Right atrium auricular region (tissue), 2 donors: ENCODE measurements around the gene SCAMP2. TPM values are rescaled to one million over a fixed set of nuclear protein-coding genes. Genes with fewer than 3 reads are reported as not detected.
A peak's percentile ranks its signal among the peaks of the same experiment; 100 is the strongest.

ENCODE experiments used
- DNase-seq: peaks from one replicate; pipeline ENCODE4 v3.0.0-alpha.2; 2019; ENCODE audit warnings: low spot score
- H3K27ac ChIP-seq, 2 donors: fragments of 200-600 bp; sonication (generic); 1 replicate in 1 of 2; 2 replicates in 1 of 2; pipeline ENCODE4 v1.5.1; 2016 to 2019
- H3K27me3 ChIP-seq, 2 donors: fragments of 200-600 bp; sonication (generic); one replicate each; pipeline versions ENCODE4 v1.5.1 to v1.6.0; 2017 to 2019
- H3K36me3 ChIP-seq: fragments of 200-600 bp; sonication (generic); one replicate; pipeline ENCODE4 v1.5.1; 2016
- H3K4me1 ChIP-seq, 2 donors: fragments of 200-600 bp; sonication (generic); one replicate each; pipeline versions ENCODE4 v1.5.1 to v1.6.0; 2017 to 2019
- H3K4me3 ChIP-seq, 2 donors: fragments of 200-600 bp; sonication (generic); 1 replicate in 1 of 2; 2 replicates in 1 of 2; pipeline ENCODE4 v1.5.1; 2017 to 2019; ENCODE audit warnings: mild to moderate bottlenecking in 1 of 2, moderate library complexity in 1 of 2
- H3K9me3 ChIP-seq, 2 donors: fragments of 200-600 bp; sonication (generic); one replicate each; pipeline ENCODE4 v1.5.1; 2019
- total RNA-seq, 2 donors: library from RNA; depleted of rRNA; stranded (reverse); fragments of >200 nt; gene quantifications; one replicate each; pipeline ENCODE4 v1.1.0, GENCODE V29; 2016
- TF ChIP-seq, protein P1 (sequence below), 2 donors: fragments of 200-600 bp; sonication (generic); IDR thresholded peaks; one replicate each; pipeline ENCODE4 v1.5.1; 2019; ENCODE audit warnings: antibody characterized with exemption in 2 of 2

SCAMP2 gene
- total RNA-seq, 2 donors from 2014 or later: 72.3 to 80.9 TPM

DNA sequence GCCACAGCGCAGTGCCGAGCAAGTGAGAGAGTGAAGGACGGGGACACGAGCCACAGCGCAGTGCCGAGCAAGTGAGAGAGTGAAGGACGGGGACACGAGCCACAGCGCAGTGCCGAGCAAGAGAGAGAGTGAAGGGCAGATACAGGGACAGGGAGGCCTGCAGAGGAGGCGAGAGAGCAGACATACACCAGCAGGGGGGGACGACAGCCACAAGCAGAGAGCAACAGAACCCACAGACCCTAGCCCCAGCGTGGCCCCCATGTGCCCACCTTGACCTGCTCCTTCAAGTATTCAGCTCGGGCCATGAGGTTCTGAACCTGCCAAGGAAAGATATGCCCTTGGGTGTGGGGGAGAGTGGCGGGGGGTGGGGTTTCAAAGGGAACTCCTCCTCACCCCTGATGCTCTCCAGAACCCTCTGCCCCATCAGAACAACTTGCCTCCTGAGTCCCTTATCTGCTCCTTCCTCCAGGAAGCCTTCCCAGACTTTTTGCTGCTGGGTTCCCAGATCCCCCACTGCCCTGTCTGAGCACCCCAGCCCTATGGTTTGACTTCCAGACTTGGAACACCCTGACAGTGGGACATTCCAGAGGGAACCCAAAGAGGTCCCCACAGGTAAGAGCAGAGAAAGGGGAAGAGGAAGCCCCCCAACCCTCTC, 35.6 kb downstream of the SCAMP2 start:
- H3K36me3 ChIP-seq: peaks cover 14% of the 10 kb centered on the region
- H3K4me1 ChIP-seq: peaks cover 0 to 13% of the 10 kb centered on the region in 2 donors
- no peak overlapping the region for H3K27ac ChIP-seq
- no peak overlapping the region for H3K4me3 ChIP-seq
- no peaks in the 10 kb centered on the region for H3K9me3 ChIP-seq
- TF ChIP-seq, protein P1, sequence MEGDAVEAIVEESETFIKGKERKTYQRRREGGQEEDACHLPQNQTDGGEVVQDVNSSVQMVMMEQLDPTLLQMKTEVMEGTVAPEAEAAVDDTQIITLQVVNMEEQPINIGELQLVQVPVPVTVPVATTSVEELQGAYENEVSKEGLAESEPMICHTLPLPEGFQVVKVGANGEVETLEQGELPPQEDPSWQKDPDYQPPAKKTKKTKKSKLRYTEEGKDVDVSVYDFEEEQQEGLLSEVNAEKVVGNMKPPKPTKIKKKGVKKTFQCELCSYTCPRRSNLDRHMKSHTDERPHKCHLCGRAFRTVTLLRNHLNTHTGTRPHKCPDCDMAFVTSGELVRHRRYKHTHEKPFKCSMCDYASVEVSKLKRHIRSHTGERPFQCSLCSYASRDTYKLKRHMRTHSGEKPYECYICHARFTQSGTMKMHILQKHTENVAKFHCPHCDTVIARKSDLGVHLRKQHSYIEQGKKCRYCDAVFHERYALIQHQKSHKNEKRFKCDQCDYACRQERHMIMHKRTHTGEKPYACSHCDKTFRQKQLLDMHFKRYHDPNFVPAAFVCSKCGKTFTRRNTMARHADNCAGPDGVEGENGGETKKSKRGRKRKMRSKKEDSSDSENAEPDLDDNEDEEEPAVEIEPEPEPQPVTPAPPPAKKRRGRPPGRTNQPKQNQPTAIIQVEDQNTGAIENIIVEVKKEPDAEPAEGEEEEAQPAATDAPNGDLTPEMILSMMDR (IDR thresholded peaks at IDR 0.05): no peak
- no peak for DNase-seq
- H3K27me3 ChIP-seq: no peaks in the 10 kb centered on the region

DNA sequence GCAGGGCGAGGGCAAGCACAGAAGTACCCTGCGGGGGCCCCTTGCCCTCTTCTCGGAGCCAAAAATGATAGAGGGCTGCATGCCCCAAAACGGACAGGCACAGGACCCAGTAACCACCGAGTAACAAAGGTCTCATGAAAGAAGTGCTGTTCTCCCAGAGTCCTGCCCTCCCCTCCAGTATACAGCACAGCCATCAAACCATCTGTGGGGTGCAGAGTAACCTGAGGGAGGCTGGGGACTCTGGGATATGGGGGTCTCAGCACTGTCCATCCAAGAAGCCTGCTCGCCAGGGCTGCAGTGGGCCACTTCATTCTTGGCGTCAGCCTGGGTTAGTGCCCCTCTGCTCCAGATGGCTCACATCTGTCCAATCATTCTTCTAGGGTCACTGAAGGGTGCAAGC, 36.3 kb downstream of the SCAMP2 start:
- DNase-seq: no peak

DNA sequence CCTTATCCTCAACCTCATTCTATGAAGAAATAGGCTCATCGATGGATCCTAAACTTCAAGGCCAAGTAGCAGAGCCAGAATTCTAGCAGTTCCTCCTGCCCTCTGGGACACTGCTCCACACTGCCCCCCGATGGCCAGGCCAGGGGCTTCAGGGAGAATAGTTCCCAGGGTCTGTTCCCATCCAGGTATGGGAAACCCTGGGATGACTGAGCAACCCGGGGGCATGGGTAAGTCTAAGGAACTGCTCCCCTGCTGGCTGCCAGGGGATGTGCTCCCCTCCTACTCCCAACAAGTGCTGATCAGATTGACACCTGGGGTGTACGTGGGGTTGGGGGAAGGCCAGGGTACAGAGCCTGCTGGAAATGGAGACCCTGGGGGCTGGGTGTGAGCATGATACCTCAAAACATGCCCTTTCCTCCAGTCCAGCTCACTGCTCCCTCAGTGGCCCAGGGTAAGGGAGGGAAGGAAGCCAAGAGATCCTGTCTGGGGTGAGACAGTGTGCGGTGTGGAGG, 37.8 kb downstream of the SCAMP2 start:
- peaks cover 14% of the 10 kb centered on the region for H3K36me3 ChIP-seq
- H3K4me3 ChIP-seq: no peak overlapping the region
- TF ChIP-seq, protein P1 (IDR thresholded peaks at IDR 0.05): peak; percentile 53 to 79
- H3K9me3 ChIP-seq: no peaks in the 10 kb centered on the region
- peak overlapping the region in 1 of 2 donors; percentile 1 for H3K27ac ChIP-seq
- peak; percentile 69 for DNase-seq
- peaks cover 0 to 20% of the 10 kb centered on the region in 2 donors for H3K4me1 ChIP-seq
- H3K27me3 ChIP-seq: no peaks in the 10 kb centered on the region

More for the DNA sequence above, 36.3 kb downstream of the SCAMP2 start:
- Histone ChIP-seq H3K36me3 (peaks cover 14% of the 10 kb centered on the region), H3K27me3 (no peaks in the 10 kb centered on the region), H3K4me3 (no peak overlapping the region), H3K4me1 (peaks cover 0 to 14% of the 10 kb centered on the region in 2 donors), H3K9me3 (no peaks in the 10 kb centered on the region), H3K27ac (no peak overlapping the region)
- TF ChIP-seq, protein P1 (IDR thresholded peaks at IDR 0.05): no peak

DNA sequence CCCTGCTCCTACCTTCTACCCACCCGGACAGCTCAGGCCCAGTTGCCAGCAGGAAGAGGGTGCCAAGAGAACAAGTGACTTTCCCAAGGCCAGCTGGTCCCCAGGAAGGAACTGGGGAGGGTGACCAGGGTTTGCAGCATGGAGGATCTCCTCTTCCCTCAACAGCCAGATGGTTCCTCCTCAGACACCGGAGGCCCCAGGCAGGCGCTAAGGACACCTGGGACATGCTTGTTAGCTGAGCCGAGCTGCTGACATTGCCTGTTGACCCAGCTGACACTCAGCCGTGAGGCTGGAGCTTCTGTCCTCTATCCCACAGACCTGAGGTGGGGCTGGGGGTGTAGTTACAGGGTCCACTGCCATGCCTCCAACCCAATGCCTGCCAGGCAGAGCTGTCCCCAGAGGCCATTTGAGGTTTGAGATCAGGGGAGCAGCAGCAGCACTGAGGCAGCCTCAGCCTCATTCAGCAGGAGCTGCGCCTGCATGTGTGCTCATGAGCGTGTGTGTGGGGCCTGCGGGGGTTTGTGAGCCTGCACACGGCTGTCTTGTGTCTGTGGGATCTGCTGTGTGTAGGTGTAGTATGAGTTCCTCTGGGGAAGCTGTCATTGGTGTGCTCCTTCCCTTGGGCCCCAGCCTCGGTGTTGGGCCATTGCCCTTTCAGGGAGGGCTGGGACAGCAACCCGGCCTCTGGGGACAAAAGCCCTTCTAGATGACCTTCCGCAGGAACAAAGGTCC, 39.6 kb downstream of the SCAMP2 start:
- Histone ChIP-seq H3K36me3 (peaks cover 2% of the 10 kb centered on the region), H3K9me3 (no peaks in the 10 kb centered on the region), H3K4me3 (no peak overlapping the region), H3K27me3 (no peaks in the 10 kb centered on the region), H3K4me1 (peaks cover 0 to 20% of the 10 kb centered on the region in 2 donors), H3K27ac (no peak overlapping the region)
- no peak for DNase-seq
- TF ChIP-seq, protein P1 (IDR thresholded peaks at IDR 0.05): no peak

GRCh38 chr15:74832826-74833225, 40.3 kb downstream of the SCAMP2 start:
- Histone ChIP-seq H3K4me3 (no peak overlapping the region), H3K27me3 (no peaks in the 10 kb centered on the region), H3K4me1 (peaks cover 0 to 20% of the 10 kb centered on the region in 2 donors), H3K27ac (no peak overlapping the region), H3K36me3 (no peaks in the 10 kb centered on the region), H3K9me3 (no peaks in the 10 kb centered on the region)
- TF ChIP-seq, protein P1 (IDR thresholded peaks at IDR 0.05): no peak
- no peak for DNase-seq
